D721Med (cell line): Measurements from ENCODE around the gene GRAP.

Experiments
- DNase-seq: peaks from one replicate; pipeline ENCODE4 v3.0.0; 2011; ENCODE audit warnings: low spot score; ENCODE audit not compliant: insufficient read length
- FAIRE-seq: peaks from 2 replicates; lab custom pipeline; 2011; peaks lifted over from hg19 to GRCh38; lab: Jason Lieb, UNC
- TF ChIP-seq, protein P1 (sequence below): IDR thresholded peaks from 2 replicates; pipeline ENCODE4 v1.5.1; 2012; ENCODE audit warnings: mild to moderate bottlenecking, control low read depth; ENCODE audit not compliant: insufficient read depth; ENCODE audit errors: missing control alignments

The GRAP gene

DNA sequence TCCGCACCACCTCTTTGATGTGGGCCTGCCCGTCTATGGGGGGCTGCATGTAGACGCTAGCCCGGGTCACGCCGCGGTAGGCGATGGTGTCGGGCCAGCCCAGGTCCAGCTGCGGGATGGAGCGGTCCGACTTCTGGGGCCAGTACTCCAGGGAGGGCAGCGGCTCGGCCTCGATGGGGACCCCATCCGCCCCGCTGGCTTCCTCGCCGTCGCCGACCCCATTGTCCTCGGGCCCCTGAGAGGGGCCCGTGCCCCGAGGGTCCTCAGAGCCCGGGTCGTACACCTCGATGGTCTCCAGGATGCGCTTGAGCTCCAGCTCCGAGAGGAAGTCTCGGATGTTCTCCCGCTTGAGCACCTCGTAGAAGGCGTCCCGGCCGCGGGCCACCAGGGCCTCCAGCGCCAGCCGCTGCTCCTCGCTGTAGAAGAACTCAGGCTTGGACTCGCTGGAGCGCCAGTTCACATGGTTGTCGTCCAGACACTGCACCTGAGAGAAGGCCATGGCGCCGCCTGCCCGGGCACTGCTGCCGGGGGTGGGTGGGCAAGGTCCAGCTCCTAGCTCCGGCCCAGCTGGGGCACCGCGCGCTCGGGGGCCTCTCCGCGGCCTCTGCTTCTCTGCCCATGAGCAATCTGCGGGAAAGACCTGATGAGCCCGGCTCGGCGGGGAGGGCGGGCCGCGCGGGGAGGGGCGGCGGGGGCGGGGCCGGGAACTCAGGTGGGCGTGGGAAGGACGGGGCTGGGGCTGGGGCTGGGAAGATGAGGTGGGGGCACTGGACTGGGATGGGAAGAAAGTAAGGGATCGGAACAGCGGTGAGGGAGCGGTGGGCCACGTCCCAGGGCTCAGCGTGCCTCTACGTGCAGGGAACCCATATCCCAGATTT lies 43.0 kb downstream of the GRAP start:
- peak; percentile 85 for DNase-seq
- TF ChIP-seq, protein P1, sequence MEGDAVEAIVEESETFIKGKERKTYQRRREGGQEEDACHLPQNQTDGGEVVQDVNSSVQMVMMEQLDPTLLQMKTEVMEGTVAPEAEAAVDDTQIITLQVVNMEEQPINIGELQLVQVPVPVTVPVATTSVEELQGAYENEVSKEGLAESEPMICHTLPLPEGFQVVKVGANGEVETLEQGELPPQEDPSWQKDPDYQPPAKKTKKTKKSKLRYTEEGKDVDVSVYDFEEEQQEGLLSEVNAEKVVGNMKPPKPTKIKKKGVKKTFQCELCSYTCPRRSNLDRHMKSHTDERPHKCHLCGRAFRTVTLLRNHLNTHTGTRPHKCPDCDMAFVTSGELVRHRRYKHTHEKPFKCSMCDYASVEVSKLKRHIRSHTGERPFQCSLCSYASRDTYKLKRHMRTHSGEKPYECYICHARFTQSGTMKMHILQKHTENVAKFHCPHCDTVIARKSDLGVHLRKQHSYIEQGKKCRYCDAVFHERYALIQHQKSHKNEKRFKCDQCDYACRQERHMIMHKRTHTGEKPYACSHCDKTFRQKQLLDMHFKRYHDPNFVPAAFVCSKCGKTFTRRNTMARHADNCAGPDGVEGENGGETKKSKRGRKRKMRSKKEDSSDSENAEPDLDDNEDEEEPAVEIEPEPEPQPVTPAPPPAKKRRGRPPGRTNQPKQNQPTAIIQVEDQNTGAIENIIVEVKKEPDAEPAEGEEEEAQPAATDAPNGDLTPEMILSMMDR: no peak
- FAIRE-seq: no peak

DNA sequence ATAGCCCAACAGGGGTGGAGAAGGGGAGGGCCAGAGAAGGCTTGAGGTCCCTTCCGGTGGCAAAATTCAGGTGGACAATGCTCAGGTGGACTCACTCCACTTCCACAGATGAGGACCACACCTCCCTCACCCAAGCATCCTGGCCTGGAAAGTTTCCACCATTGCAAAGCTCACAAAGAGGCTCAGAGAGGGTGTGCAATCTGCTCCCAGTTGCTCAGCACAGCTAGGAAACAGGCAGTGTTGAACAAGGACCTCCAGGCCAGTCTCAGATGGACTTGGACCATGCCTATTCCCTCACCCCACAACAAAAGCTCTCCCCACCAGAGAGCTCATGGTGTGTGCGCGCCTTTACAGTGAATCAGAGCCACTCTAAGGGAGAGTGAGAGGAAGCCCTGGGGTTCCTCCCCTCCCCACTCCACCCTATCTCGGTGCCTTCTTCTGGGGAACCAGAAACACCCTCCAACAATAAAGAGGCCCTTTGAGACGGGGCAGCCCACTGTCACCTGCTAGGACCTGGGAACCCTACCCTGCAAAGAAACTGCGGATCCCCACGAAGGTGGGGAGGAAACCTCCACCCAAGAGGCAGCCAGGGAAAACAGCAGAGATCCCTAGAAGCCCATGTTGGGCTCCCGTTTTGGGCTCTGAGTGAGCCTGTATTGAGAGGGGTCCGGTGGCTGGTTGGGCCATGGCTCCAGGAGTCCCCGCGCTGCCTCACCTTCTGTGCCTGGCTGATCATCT lies 43.8 kb downstream of the GRAP start:
- DNase-seq (no peak), FAIRE-seq (no peak)

DNA sequence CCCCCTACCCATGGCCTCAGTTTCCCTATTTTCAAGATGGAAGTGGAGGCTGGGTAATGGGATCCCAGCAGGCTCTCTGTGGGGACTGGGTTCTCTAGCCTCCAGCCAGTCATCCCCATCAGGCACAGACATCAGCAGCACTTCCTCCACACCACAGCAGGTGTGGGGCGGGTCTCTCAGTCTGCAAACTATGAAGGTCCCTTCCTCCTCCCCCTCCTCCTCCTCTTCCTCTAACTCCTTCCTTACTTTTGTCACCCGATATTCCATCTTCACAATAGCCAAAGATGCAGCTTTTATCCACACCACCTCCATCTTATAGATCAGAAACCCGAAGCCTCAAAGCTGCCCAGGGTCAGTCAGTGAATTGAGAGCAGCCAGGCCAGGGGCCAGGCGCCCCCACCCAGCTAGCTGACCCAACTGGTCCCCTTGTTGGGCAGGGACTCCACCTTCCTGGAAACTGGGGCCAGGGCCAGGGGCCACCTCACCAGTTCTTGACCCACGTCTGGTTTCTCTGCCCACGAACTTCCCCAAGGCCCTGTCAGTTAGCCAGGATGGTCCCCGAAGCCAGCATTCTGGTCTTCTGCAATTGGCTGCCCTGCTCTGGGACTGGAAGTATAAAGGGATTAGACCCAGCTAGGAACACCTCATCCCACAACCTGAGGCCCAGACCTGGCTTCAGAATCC lies 44.7 kb downstream of the GRAP start:
- FAIRE-seq (no peak), DNase-seq (no peak)
- TF ChIP-seq, protein P1: no peak

More for the DNA sequence above, 43.8 kb downstream of the GRAP start:
- TF ChIP-seq, protein P1: no peak

DNA sequence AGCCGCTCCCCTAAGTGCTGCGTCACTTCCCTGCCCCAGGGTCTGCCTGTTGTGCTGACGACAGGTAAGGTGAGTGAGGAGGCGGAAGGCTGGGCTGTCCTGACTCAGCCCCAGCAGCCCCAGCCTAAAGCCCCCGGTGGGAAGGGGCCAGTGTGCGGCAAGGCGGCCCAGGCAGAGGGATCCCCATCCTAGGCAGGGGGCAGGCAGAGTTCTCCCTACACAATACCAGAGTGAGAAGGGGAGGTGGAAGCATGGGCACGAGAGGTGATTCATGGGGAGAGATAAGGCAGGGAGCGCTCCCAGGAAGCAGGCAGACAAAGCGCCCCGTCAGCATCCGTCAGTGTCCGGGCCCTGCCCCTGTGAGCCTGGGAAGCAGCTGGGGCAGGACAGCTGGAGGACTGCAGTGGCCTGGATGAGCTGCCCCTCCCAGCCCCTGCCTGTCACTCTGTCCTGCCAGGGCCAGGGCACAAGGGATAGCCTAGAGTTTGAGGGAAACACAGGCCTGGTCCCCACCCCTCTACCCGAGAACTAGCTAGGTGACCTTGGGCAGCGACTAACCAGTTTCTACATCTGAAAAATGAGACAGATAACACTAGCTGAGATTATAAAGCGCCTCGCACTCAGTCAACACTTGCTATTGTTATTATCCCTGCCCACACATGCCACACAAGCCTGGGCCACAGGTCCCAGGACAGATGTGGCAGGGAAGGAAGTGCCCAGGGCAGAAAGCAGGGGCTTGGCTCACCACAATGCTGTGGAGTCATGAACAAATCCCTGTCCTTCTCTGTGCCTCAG lies 46.0 kb downstream of the GRAP start:
- FAIRE-seq (no peak), DNase-seq (no peak)
- TF ChIP-seq, protein P1: no peak

DNA sequence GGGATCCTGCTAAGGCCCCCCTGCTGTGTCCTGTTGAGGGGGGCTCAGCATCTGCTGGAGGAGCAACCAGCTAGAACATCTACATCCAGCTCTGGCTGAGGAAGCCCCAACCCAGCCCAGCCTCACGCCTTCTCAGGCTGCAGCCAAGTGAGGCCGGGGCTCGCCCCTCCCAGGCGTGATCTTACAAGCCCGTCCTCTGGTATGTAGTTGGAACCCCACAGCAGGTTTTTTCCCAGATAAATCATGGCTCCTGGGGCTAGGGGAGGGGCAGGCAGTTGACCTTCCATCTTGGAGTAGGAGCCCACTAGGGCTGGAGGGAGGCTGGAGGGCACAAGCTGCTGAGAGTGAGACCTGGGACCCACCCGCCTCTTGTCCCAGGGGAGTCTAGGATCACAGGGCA lies 46.8 kb downstream of the GRAP start:
- no peak for DNase-seq
- TF ChIP-seq, protein P1: no peak
- no peak for FAIRE-seq

DNA sequence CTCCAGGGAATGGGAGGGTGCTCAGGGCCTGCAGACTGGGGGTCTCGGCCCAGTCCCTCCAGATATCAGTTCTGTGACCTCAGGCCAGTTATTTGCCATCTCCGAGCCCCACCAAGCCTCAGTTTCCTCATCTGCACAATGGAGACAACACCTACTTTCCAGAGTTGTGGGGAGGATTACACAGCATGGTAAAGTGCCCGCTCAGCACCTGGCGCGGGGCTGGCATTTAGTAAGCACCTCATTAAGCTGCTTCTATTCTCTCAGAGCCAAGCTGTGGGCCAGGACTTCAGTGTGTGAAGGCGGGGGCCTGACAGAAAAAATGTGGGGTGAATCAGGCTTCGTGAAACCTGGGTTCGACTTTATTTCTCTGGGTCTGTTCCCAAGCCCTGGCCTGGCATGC lies 47.4 kb downstream of the GRAP start:
- no peak for FAIRE-seq
- TF ChIP-seq, protein P1: no peak
- DNase-seq: no peak
